ENCODE measurements around the gene ESRRB.

The ESRRB gene

DNA sequence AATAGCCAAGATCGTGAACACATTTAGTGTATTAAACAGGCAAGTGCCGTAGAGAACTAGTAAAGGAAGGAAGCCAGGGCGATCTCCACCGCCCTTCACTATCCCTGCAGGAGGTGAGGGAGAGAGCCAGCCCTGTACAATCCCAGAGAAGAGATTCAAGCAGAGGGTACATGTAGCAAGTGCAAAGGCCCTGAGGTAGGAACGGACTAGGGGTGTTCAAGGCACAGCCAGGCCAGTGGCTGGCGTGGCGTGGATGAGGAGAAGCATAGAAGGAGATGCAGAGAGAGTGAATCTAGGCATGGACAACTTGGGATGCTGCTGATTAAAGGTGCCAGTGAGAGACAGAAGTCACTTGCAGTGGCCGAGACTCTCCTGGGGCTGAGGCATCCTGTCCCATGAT lies 39.1 kb upstream of the ESRRB start:
- TF ChIP-seq ZNF623 (tag by site-specific recombination; IDR thresholded peaks at IDR 0.05) (peak; percentile 92), HIC1 (tag by site-specific recombination; IDR thresholded peaks at IDR 0.05) (no peak)
- Histone ChIP-seq H3K4me3 (ENCODE audit: low read depth, low read length) (no peak overlapping the region), H3K9me3 (ENCODE audit: control insufficient read depth, insufficient read depth, low read depth, low read length) (no peaks in the 10 kb centered on the region), H3K36me3 (ENCODE audit: control insufficient read depth in 2 of 2, insufficient read depth in 1 of 2, low read length in 2 of 2) (no peaks in the 10 kb centered on the region), H3K27ac (ENCODE audit: extremely low read depth, low read depth, low read length) (no peak overlapping the region), H3K4me1 (ENCODE audit: control insufficient read depth, insufficient read depth, low read length) (no peaks in the 10 kb centered on the region)
- CTCF ChIA-PET: no interaction called here
- POLR2A ChIA-PET: no interaction called here

GRCh38 chr14:76337635-76338545 lies 38.0 kb upstream of the ESRRB start:
- no peaks in the 10 kb centered on the region for H3K4me1 ChIP-seq (ENCODE audit: control insufficient read depth, insufficient read depth, low read length)
- TF ChIP-seq ZNF677 (tag by site-specific recombination; IDR thresholded peaks at IDR 0.05): no peak
- no peak for TF ChIP-seq ZNF600 (tag by site-specific recombination; IDR thresholded peaks at IDR 0.05)
- TF ChIP-seq ZNF394 (tag by site-specific recombination; IDR thresholded peaks at IDR 0.05; ENCODE audit: borderline replicate concordance): no peak
- peak; percentile 92 for TF ChIP-seq ZBTB11 (tag by site-specific recombination; conservative IDR thresholded peaks at IDR 0.05; ENCODE audit: low read depth)
- no peaks in the 10 kb centered on the region for H3K36me3 ChIP-seq (ENCODE audit: control insufficient read depth in 2 of 2, insufficient read depth in 1 of 2, low read length in 2 of 2)
- ChIA-PET POLR2A (no interaction called here), CTCF (interaction anchor here (0.8 to 1.6 kb wide), 2 partner anchors 14 to 25 kb away, joined by 3 to 6 read pairs; no protein-coding TSS in a partner anchor)
- no peak overlapping the region for H3K4me3 ChIP-seq (ENCODE audit: low read depth, low read length)
- H3K9me3 ChIP-seq (ENCODE audit: control insufficient read depth, insufficient read depth, low read depth, low read length): no peaks in the 10 kb centered on the region
- H3K27ac ChIP-seq (ENCODE audit: extremely low read depth, low read depth, low read length): no peak overlapping the region

GRCh38 chr14:76339728-76340615 lies 36.0 kb upstream of the ESRRB start:
- H3K4me1 ChIP-seq (ENCODE audit: control insufficient read depth, insufficient read depth, low read length): no peaks in the 10 kb centered on the region
- POLR2A ChIA-PET: no interaction called here
- H3K27ac ChIP-seq (ENCODE audit: extremely low read depth, low read depth, low read length): no peak overlapping the region
- CTCF ChIA-PET: interaction anchor here (2.1 kb wide), 1 partner anchor 12 kb away, joined by 5 read pairs; no protein-coding TSS in a partner anchor
- H3K9me3 ChIP-seq (ENCODE audit: control insufficient read depth, insufficient read depth, low read depth, low read length): no peaks in the 10 kb centered on the region
- H3K4me3 ChIP-seq (ENCODE audit: low read depth, low read length): no peak overlapping the region
- no peaks in the 10 kb centered on the region for H3K36me3 ChIP-seq (ENCODE audit: control insufficient read depth in 2 of 2, insufficient read depth in 1 of 2, low read length in 2 of 2)
- TF ChIP-seq GFI1B (tag by site-specific recombination; IDR thresholded peaks at IDR 0.05): no peak
- TF ChIP-seq ZNF416 (tag by site-specific recombination; IDR thresholded peaks at IDR 0.05): no peak
- TF ChIP-seq ZNF843 (tag by site-specific recombination; IDR thresholded peaks at IDR 0.05): no peak
- no peak for TF ChIP-seq ZNF274 (IDR thresholded peaks at IDR 0.05; ENCODE audit: low read length)
- no peak for TF ChIP-seq ZNF274 (tag by site-specific recombination; IDR thresholded peaks at IDR 0.05; ENCODE audit: borderline replicate concordance)
- TF ChIP-seq ZNF558 (tag by site-specific recombination; IDR thresholded peaks at IDR 0.05): no peak
- no peak for TF ChIP-seq SP7 (tag by site-specific recombination; IDR thresholded peaks at IDR 0.05)
- TF ChIP-seq, protein P1, sequence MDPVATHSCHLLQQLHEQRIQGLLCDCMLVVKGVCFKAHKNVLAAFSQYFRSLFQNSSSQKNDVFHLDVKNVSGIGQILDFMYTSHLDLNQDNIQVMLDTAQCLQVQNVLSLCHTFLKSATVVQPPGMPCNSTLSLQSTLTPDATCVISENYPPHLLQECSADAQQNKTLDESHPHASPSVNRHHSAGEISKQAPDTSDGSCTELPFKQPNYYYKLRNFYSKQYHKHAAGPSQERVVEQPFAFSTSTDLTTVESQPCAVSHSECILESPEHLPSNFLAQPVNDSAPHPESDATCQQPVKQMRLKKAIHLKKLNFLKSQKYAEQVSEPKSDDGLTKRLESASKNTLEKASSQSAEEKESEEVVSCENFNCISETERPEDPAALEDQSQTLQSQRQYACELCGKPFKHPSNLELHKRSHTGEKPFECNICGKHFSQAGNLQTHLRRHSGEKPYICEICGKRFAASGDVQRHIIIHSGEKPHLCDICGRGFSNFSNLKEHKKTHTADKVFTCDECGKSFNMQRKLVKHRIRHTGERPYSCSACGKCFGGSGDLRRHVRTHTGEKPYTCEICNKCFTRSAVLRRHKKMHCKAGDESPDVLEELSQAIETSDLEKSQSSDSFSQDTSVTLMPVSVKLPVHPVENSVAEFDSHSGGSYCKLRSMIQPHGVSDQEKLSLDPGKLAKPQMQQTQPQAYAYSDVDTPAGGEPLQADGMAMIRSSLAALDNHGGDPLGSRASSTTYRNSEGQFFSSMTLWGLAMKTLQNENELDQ (tag by site-specific recombination; IDR thresholded peaks at IDR 0.05; ENCODE audit: low read depth): no peak
- TF ChIP-seq, protein P2, sequence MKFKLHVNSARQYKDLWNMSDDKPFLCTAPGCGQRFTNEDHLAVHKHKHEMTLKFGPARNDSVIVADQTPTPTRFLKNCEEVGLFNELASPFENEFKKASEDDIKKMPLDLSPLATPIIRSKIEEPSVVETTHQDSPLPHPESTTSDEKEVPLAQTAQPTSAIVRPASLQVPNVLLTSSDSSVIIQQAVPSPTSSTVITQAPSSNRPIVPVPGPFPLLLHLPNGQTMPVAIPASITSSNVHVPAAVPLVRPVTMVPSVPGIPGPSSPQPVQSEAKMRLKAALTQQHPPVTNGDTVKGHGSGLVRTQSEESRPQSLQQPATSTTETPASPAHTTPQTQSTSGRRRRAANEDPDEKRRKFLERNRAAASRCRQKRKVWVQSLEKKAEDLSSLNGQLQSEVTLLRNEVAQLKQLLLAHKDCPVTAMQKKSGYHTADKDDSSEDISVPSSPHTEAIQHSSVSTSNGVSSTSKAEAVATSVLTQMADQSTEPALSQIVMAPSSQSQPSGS (tag by site-specific recombination; IDR thresholded peaks at IDR 0.05; ENCODE audit: low read depth): no peak
- TF ChIP-seq GLIS2 (tag by site-specific recombination; IDR thresholded peaks at IDR 0.05): no peak
- no peak for TF ChIP-seq ZSCAN30 (tag by site-specific recombination; IDR thresholded peaks at IDR 0.05)
- TF ChIP-seq ZBTB20 (tag by site-specific recombination; IDR thresholded peaks at IDR 0.05): no peak
- no peak for TF ChIP-seq ZNF146 (tag by site-specific recombination; IDR thresholded peaks at IDR 0.05)
